HEK293 (cell line): ENCODE data around the gene SLC66A2.

Experiments used
- ZNF830 ChIP-seq: fragments of 450-650 bp; IDR thresholded peaks from 2 replicates; pipeline ENCODE4 v1.5.0; 2018; ENCODE audit warnings: missing biosample characterization, missing genetic modification characterization, low read depth, mild to moderate bottlenecking, moderate library complexity
- TF ChIP-seq, protein P1 (sequence below): fragments of 450-650 bp; formaldehyde crosslinking; IDR thresholded peaks from 2 replicates; pipeline ENCODE4 v1.5.1; 2016; ENCODE audit warnings: missing biosample characterization, missing genetic modification characterization

DNA sequence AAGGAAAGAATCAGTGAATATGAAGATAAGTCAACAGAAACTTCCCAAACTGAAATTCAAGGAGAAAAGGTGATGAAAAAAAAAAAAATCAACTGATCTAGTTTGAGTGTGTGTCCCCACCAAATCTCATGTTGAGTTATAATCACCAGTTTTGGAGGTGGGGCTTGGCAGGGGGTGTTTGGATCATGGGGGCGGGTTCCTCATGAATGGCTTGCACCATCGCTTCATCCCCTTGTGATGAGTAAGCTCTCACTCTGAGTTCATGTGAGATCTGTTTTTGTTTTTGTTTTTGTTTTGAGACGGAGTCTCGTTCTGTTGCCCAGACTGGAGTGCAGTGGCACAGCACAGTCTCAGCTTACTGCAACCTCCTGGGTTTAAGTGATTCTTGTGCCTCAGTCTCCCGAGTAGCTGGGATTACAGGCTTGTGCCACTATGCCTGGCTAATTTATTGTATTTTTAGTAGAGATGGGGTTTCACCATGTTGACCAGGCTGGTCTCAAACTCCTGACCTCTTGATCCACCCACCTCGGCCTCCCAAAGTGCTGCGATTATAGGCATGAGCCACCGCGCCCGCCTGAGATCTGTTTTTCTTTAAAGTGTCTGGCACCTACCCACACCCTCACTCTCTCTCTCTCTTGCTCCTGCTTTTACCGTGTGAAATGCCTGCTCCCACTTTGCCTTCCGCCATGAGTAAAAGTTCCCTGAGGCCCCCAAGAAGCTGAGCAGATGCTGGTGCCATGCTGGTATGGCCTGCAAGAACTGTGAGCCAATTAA, 4.0 kb upstream of the SLC66A2 start:
- TF ChIP-seq, protein P1, sequence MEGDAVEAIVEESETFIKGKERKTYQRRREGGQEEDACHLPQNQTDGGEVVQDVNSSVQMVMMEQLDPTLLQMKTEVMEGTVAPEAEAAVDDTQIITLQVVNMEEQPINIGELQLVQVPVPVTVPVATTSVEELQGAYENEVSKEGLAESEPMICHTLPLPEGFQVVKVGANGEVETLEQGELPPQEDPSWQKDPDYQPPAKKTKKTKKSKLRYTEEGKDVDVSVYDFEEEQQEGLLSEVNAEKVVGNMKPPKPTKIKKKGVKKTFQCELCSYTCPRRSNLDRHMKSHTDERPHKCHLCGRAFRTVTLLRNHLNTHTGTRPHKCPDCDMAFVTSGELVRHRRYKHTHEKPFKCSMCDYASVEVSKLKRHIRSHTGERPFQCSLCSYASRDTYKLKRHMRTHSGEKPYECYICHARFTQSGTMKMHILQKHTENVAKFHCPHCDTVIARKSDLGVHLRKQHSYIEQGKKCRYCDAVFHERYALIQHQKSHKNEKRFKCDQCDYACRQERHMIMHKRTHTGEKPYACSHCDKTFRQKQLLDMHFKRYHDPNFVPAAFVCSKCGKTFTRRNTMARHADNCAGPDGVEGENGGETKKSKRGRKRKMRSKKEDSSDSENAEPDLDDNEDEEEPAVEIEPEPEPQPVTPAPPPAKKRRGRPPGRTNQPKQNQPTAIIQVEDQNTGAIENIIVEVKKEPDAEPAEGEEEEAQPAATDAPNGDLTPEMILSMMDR (tag by site-specific recombination), result no peak
- no peak for TF ChIP-seq ZNF830
